GM12801 (cell line): ENCODE measurements around the gene NADSYN1.

Source experiments
- TF ChIP-seq, protein P1 (sequence below): IDR thresholded peaks from one replicate; pipeline ENCODE4 v1.5.1; 2011; ENCODE audit warnings: control low read depth; ENCODE audit not compliant: insufficient read length; ENCODE audit errors: extremely low read depth

NADSYN1 gene

DNA sequence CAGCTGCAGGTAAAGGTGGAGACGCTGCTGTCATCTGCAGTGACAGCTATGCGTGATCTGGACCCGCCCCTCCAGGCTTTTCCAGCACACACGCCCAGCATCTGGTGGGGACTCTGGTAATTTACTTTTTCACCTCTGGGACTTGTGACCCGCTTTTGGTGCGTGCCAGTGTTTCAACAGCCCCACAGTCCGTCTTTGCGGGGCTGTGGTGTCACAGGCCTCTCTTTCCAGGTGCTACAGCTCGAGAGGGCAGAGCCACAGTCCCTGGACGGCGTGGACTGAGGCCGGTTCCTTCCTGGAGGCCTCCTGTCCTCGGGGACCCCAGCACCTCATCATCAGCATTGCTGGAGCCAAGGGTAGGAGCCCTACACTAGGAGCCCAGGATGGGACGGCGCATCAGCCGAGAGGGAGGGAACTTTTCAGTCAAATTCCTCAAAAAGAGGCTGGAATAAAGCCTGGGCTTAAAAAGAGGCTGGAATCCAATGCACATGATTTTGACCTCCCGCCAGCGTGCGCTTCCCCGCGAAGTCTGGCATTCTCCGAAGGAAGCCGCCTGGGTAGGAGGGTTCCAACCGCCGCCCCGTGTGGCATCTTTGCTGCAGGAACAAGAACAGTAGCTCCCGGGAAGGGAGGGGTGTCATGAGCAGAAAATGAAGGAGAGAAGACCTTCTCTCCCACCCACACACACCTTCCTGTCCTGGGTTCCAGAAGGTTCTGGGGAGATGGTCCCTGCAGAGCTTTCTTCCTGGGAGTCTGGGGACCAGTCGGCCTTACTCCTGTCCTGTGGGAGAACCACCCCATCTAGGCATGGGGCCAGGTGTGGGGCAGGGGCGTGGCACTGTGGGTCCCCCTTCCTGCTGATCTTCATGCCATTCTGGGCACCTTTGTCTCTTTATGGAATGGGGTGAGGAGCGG is 48.3 kb downstream of the NADSYN1 start:
- TF ChIP-seq, protein P1, sequence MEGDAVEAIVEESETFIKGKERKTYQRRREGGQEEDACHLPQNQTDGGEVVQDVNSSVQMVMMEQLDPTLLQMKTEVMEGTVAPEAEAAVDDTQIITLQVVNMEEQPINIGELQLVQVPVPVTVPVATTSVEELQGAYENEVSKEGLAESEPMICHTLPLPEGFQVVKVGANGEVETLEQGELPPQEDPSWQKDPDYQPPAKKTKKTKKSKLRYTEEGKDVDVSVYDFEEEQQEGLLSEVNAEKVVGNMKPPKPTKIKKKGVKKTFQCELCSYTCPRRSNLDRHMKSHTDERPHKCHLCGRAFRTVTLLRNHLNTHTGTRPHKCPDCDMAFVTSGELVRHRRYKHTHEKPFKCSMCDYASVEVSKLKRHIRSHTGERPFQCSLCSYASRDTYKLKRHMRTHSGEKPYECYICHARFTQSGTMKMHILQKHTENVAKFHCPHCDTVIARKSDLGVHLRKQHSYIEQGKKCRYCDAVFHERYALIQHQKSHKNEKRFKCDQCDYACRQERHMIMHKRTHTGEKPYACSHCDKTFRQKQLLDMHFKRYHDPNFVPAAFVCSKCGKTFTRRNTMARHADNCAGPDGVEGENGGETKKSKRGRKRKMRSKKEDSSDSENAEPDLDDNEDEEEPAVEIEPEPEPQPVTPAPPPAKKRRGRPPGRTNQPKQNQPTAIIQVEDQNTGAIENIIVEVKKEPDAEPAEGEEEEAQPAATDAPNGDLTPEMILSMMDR = no peak

DNA sequence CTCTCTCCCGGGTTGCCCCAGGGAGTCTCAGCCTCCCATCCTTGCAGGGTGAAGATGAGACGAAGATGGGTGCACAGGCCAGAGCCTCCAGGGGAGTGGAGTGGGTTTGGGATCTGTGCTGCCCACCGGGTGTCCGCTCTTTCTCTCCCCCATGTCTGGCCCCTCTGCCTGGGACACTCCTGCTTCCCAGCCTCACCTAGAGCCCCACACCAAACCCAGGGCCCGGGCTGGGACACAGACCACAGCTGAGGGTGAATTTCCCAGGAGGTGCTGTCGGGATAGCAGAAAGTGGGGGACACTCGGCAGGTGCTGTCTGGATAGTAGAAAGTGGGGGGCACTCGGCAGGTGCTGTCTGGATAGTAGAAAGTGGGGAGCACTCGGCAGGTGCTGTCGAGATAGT is 49.0 kb downstream of the NADSYN1 start:
- TF ChIP-seq, protein P1 = no peak

DNA sequence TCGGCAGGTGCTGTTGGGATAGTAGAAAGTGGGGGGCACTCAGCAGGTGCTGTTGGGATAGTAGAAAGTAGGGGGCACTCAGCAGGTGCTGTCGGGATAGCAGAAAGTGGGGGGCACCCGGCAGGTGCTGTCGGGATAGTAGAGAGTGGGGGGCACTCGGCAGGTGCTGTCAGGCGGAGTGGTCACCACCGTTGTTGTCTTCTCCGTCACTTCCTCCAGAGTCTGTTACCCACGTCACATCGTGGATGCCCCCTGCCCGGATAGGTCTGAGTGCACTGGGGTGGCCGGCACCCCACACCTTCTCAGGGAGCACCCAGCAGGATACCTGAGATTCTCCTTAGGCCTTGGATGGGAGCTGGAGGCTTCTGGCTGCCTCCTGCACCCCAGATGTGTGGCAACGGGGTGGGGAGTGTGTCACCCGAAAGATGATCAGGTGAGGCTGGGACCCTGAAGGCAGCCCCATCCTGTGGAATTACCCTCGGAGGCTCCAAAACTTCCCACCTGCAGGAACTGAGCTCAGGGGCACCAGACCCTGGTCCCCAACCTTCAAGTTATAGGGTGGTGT is 50.0 kb downstream of the NADSYN1 start:
- TF ChIP-seq, protein P1 = no peak

DNA sequence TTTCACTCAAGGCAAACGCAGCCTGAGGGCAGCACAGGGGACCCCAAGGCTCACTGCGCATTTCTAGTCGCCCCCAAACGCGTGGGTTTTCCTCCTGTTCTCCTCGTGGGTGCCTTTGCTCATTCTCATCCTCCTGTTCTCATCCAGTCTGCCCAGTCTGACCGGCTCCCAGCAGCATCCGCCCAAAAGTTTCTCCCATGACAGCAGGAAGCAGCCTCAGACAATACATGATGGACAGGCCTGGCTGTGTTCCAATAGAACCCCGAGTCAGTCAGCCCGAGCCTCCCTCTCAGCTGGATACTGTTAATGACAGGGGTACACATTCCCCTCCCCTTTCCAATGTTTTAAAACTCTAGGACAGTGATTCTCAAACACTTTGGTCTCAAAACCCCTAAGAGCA is 51.5 kb downstream of the NADSYN1 start:
- TF ChIP-seq, protein P1 = no peak

DNA sequence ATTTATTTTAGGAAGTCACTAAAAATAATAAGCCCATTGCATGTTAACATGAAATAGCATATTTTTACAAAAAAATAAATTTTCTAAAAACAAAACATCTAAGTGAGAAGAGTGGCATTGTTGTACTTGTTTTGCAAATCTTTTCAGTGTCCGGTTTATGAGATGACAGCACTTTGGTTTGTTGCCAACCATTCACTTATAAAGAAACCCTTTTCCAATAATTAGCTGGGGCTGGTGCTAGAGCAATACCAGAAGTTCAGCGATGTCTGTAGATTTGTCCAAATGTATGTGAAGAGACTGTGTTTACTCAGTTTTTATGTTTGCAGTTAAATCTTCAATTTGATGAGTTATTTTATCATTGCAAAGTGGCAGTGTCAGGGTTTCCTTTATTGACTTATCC is 52.0 kb downstream of the NADSYN1 start:
- TF ChIP-seq, protein P1 = no peak

DNA sequence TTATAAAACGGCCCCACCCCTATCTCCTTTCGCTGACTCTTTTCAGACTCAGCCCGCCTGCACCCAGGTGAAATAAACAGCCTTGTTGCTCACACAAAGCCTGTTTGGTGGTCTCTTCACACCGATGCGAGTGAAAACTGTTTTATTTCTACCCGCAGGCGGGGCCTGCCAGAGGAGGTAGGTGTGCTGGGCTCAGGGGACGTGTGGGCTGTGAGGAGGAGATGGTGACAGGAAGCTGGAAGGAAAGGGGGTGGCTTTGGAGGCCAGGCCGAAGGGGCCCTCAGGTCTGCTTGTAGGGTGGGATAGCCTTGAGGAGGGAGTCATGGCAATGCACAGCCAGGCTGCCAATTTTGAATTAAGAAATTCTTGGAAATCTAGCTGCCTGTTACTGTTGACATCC is 52.8 kb downstream of the NADSYN1 start:
- TF ChIP-seq, protein P1 = no peak

DNA sequence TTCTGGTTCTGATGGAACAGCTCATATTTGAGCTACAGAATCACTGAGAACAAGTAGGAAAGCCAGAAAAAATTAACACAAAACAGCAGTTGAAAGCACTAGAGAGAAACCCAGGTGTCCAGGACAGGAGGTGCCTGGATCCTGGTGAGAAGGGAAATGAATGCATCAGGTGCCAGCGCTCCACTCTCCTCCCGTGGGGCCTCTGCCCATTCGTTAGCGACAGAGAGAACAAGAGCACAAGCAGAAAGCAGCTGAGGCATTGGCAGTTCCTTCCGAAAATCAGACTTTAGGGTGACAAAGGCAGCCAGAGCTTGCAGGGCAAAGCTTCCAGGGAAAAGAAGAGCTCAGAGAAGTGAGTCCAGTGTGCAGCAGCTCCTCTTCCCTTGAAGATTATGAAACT is 54.1 kb downstream of the NADSYN1 start:
- TF ChIP-seq, protein P1 = no peak
